Central memory CD4-positive, alpha-beta T cell (primary cell): ENCODE results near the gene TPRA1.

ENCODE experiments used
- DNase-seq: peaks from one replicate; pipeline ENCODE4 v3.0.0; 2022
- total RNA-seq, 3 experiments: gene quantifications; one replicate each; lab custom pipeline; 2026; lab: John Stamatoyannopoulos, UW

The TPRA1 gene
- 19.1 to 44.1 (median 40.7) reads per million in 3 experiments for total RNA-seq

DNA sequence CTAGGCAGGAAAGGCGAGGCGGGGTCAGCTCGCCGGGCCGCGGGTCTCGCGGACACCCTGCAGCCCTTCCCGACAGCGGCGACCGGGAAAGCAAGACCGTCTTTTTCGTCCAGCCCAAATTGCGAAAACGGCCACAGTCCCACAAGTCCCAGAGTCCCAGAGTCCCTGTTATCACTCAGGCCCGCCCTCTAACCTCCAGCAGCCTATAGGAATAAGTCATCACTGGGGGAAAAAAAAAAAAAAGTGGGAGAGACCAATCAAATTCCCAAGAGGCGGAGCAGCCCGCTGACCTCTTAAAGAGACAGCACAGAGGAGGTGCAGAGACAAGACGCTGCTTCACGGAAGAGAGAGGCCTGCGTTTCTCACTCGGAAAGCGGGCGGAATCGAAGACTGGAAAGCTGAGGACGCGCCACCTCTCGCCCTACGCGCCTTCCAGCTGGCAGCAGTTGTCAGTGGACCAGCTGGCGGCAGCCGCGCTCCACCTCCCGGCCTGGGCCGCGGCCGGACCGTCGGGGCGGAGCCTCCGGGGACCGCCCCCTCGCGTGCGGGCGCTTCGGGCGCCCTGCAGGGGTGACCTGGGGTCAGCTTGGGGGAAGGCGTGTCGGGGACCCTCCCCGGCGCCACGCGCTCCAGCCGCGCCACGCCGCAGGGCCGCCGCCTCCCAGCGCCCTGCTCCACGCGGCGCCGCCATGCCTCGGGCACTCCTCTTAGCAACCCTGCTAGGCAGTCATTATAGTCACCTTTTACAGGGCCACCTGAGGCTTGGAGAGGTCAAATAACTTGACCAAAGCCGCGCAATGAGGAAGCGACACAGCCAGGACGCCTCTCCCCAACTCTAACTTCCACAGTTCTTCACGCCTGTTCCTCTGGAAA, at the start of gene TPRA1:
Gene TPRA1 (minus strand): TSS at position 141 of the 873 bp plus-strand sequence. CDS start 10,587 bp downstream, outside the sequence.
- DNase-seq, result peak; percentile 89

DNA sequence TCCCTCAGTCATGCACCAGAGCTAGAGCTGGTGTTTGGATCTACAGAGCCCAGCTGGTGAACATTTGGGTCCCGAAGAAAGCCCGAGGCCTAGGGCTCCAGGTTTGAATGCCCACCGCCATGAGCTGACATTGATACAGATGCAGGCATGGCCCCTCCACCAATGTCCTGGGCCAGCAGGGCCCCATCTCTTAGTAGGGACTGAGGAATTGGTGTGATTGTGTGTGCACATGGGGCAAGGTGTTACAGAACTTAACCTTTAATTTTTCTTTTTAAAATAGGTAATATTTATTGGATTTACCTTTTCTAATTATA, 49.5 kb upstream of the TPRA1 start:
- DNase-seq, result no peak

DNA sequence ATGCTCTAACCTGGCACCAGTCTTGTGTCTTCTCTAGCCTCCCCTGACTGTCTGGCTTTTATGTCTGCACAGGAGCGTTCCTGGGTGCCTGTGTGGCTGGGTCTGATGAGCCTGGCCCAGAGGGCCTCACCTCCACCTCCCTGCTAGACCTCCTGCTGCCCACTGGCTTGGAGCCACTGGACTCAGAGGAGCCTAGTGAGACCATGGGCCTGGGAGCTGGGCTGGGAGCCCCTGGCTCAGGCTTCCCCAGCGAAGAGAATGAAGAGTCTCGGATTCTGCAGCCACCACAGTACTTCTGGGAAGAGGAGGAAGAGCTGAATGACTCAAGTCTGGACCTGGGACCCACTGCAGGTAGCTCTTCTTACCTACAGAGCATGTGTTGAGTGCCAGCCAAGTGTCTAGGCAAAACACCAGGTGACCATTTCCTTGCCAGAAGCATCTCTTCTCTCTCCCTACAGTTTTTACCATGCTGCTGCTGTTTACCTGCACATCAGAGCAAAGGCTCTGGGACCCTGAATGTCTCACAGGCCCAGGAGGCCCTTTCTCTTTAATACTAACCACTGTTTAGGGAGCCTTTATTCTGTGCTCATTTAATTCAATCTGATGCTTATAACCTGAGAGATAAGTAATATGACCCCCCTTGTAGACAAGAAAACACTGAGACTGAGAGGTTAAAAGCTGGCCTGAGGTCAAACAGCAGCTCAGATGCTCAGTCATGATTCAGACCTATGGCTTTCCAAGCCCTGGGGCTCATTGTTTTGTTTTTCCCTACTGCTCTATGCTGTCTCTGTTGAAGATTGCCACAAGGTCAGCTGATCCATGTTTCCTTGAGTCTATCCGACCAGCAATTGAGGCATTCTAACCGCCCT, 48.9 kb upstream of the TPRA1 start:
- DNase-seq, result no peak

DNA sequence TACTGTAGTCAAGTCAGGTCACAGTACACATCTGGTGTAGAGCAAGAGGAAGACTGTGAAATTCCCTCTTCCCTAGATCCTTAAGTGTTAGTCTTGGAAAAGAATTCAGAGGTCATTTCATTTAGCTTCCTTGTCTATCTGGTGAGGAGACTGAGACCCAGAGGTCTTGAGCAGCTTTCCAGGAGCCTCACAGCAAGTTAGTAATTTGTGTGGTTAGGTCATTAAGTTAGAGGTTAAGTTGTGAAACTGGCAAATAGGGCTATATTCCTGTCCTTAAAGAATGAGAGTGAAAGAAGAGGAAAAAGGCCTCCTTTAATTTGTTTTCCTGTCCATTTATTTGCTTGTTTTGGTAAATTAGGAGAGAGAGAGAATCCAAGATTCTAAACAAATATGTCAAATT, 47.4 kb upstream of the TPRA1 start:
- DNase-seq, result no peak

DNA sequence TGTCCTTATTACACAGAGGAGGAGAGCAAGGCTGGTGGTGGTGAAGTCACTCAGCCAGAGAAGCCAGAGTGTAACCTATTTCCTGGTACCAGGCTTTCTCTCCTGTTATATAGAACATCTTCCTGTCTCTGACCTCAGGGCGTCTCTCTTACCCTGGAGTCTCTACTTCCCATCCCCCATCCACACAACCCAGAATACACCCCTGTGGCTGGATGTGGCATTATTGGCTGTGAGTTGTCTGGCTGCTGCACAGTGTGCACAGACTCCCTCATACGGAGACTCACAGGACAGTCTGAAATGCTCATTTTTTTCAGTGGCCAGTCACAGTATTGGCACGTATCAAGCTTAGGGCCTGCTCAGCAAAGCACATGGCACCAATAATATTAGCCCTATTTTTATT, 47.0 kb upstream of the TPRA1 start:
- DNase-seq, result peak; percentile 43

DNA sequence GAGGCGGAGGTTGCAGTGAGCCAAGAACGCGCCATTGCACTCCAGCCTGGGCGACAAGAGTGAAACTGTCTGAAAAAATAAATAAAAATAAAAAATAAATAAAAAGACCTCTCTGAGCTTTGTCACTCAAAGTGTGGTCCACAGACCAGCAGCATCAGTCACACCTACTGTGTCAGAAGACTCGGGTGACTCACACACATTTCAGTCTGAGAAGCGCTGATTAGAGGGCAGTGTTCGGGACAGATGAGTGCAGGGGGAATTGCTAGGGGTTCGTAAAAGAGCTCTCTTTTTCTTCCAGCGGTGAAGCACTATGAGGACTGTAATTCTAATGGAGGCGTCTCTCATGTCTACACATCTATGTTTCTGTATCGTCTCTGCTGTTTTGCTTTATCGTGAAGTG, 44.1 kb upstream of the TPRA1 start:
- DNase-seq, result no peak

DNA sequence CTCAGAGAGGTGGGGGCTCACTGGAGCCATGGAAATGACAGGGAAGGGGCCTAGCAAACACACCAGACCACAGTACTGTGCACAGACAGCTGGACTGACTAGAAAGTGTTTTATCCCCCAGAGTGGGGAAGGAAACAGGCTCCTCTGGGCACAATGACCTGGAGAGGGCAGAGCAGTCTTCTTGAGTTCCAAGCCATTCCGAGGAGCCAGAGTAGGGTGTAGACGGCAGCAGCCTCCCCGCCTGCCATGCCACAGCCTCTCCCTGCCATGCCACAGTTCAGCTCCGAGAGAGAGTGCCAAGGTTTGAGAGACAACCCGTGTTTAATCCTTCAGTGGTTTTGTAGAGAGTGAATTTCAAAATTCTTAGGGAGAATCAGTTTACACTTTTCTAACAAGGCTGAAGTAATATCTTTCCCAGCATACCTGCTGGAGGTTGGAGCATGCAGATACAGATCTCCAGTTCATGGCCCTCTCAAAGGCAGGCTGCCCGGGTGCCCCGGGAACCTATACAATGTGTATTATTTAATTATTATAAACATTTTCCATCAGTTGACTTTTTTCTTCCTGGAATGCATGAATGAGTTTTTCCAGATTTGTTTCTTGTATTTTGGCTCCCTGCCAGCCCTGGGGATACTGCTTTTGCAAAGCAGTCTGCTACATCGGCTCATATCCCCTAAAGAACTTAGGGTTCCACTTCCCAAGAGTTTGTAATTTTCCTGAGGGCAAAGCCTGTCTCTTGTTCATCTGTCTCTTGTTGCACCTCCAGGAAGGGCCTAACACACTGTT, 41.7 kb upstream of the TPRA1 start:
- no peak for DNase-seq

DNA sequence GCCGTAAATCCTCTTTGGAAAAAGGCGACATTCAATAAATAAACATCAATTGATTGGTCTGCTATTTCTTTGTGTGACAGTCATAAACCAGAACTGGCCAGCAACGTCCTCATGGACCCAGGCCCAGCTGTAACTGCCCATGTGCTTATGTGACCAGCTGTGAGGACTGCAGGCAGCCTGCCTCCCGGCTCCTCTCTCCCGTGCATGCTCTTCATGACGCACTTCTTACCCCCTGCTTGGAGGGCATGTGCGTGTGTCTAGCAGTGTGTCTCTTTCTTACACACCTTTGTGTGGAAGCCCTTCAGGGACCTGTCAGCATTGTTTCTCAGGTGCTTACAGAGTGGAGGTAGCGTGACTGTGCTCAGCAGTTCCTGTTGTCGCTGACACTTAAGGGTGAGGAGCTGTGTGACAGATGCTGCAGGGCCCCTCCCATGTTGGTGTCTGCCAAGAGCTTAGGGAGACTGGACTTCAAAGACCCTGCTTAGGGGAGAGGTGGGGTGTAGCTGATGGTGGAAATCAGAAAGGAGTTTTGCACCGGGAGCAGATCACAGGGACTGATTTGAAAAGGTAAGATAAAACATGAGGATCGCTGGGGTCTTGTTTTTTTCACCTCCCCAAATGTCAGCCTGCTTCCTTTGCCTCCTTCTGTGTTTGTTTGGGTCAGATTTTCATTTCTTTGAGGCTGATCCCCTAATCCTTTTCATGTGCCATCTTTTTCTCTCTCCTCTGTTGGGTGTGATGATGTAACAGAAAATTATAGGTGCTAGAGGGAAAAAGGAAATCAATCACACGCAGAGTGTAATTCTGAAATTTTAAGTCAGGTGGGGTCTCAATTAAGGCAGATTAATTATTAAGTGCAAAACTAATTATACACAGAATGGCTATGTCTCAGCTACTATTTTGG, 40.5 kb upstream of the TPRA1 start:
- no peak for DNase-seq

DNA sequence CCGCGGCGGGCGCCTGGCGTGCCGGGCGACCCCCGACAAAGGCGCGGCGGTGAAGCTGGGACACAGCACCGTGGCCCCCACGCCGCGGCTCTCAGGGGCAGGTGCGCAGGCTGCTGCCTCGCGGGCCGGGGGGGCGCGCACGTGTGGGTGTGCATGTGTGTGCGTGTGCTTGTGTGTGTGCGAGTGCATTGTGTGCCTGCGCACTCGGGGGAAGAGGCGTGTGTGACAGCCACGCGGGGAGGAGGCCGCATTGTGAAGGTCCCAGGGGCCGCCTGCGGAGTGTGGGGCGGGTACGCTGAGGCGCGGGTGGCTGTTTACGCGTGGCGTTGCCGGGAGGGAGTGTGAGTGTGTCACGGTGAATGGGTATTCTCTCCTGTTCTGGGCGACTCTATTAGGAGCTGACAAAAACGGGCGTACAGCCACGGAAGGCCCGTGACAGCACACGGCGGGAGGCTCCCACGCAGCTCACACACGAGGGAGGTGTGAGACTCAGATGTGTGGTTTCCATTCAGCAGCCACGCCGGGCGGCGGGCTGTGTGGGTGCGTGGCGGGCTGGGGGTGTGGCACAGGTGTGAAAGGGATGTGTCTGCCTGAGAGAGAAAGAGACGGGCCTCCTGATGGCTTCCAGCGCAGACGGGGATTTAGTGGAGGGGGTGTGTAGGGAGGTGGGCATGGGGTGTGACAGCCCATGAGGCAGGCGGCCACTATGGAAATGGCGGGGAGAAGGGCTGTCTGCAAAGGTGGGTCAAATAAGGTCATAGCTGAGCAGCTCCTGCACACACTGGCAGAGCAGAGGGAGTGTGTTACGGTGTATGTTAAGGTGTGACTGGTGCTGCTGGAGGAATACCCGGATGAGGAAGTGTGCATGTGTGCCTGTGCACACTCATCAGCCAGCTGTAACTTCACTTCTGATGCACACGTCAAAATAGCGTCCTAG, 39.2 kb upstream of the TPRA1 start:
- DNase-seq, result peak; percentile 48

DNA sequence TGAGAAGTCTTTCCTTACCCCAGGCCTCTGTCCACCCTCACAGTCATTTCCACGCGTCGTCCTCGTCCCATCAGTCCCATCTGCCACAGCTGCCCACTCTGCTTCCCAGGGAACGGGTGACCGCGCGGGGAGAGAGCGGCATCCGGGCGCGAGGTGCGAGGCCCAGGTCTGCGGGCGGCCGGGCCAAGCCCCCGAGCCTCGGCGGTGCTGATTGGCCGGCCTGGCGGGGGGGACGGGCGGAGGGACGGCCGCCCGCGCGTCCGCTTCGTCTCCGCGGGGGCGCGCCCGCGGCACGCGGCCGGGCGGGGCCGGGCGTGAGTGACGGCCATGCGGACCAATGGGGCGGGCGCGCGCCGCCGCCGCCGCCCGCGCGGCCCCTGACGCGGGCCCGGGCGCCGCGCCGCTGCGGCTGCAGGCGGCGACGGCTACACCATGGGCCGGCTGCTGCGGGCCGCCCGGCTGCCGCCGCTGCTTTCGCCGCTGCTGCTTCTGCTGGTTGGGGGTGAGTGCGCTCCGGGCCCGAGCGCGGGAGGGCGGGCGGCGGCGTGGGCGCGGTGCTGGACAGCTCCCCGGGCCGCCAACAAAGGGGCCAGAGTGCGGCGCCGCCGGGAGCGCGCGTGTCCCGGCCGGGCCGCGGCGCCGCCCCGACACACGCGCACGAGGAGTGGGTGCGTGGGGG, 38.4 kb upstream of the TPRA1 start, which contains the start of gene PODXL2:
Gene PODXL2 (plus strand): TSS at position 398 of the 679 bp plus-strand sequence. CDS start 35 bp downstream, at position 433.
- peak; percentile 27 for DNase-seq

DNA sequence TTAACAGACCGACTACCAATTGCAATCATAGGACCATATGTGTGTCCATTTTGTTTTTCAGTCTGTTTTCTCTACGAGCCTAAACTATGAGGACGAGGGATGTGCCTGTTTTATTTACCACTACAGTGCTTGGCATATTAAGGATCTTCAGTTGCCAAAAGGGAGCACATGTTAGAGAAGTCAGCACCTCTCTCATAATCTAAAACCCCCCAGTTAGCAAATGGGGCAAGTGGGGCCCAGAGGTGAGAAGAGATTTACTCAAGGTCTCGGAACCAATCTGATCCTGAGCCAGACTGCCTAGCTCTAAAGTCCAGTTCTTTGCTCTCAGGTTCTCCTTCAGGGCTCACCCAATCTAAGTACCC, 37.9 kb upstream of the TPRA1 start:
- DNase-seq, result no peak

DNA sequence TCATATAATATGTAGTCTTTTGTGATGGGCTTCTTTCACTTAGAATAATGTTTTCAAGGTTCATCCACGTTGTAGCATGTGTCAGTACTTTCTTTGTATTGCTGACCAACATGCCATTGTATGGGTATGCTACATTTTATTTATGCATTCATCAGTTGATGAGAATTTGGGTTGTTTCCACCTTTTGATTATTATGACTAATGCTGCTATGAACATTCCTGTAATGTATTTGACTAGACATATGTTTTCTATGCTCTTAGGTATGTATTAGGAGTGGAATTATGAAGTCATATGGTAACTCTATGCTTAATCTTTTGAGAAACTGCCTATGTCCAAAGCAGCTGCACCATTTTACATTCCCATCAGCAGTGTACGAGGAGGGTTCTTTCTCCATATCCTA, 35.3 kb upstream of the TPRA1 start:
- DNase-seq, result no peak

DNA sequence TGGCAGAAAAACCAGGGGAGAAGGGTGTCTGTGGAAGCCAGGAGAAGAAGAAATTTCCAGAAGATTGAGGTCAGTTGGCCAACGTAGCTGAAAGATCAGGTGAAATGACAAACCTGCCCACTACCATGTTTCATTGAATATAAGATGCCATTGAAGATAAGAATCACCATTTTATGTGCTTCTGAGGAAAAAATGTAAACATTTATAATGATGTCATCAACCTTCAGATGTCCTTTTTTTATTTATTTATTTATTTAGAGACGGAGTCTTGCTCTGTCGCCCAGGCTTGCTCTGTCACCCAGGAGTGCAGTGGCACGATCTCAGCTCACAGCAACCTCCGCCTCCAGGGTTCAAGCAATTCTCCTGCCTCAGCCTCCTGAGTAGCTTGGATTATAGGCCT, 33.5 kb upstream of the TPRA1 start:
- no peak for DNase-seq

DNA sequence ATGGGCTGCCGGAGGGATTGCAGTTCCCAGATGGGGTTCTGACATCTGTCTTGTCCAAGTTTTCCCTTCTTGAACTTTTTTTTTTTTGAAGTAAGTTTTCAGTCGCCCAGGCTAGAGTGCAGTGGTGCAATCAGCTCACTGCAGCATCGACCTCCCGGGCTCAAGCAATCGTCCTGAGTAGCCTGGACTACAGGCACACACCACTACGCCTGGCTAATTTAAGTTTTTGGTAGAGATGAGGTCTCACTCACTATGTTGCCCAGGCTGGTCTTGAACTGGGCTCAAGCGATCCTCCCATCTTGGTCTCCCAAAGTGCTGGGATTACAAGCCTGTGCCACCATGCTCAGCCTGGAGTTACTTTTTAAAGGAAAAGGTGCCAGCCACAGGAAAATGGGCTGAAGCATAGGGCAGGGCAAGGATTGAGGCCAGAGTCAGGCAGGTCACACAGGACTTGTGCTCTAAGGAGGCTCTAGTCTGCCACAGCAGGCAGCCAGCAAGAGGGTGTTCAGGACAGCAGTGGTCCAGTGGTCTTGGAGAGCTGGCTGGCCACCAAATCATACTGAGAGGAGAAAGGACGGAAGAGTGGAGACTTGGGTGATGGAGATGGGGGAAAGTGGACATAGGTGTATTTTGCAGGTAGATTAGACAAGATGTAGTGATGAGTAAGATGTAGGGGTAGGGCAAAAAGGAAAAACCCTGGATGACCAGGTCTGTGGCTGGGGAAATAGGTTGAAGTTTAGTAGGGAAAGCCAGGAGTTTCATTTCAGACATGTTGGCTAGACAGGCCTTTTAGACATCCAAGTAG, 32.4 kb upstream of the TPRA1 start:
- DNase-seq, result no peak

DNA sequence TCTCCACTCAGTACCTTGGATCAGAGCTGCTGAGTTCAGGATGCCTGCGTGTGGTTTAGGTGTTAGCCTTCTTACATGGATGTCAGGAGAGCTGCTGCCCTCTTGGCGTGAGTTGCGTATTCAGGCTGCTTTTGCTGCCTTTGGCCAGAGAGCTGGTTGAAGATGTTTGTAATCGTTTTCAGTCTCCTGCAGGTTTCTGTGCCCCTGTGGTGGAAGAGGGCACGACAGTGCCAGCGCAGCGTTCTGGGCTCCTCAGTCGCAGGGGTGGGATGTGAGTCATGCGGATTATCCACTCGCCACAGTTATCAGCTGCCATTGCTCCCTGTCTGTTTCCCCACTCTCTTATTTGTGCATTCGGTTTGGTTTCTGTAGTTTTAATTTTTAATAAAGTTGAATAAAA, 31.5 kb upstream of the TPRA1 start:
- DNase-seq, result no peak

DNA sequence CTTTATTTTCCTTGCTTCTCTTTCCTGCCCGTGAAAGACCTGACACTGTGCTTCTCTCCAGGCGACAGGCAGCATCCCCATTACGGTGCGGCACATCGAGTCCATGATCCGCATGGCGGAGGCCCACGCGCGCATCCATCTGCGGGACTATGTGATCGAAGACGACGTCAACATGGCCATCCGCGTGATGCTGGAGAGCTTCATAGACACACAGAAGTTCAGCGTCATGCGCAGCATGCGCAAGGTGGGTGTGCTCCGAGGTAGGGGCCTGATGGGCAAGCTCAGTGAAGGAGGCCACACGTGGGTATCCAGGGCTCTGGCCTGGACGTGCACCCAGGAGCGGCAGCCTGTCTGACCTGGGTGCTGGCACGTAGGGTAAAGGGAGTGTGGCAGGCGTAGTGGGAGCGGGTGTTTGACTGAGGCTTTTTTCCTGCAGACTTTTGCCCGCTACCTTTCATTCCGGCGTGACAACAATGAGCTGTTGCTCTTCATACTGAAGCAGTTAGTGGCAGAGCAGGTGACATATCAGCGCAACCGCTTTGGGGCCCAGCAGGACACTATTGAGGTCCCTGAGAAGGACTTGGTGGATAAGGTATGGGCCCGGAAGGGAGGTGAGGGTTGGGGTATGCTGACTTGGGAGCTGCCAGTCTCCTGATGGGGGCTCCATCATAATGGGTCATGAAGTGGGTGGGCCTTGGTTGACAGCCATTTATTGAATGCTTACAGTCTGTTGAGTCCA, 30.3 kb upstream of the TPRA1 start:
- no peak for DNase-seq

DNA sequence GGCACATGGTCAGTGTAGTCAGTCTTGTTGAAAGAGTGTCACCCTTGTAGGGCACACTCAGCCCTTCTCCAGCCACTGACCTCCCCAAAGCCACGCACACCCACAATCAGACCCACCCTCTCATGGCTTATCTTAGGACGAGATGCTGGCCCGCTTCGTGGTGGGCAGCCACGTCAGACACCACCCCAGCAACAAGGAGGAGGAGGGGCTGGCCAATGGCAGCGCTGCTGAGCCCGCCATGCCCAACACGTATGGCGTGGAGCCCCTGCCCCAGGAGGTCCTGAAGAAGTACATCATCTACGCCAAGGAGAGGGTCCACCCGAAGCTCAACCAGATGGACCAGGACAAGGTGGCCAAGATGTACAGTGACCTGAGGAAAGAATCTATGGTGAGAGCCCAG, 28.4 kb upstream of the TPRA1 start:
- no peak for DNase-seq

DNA sequence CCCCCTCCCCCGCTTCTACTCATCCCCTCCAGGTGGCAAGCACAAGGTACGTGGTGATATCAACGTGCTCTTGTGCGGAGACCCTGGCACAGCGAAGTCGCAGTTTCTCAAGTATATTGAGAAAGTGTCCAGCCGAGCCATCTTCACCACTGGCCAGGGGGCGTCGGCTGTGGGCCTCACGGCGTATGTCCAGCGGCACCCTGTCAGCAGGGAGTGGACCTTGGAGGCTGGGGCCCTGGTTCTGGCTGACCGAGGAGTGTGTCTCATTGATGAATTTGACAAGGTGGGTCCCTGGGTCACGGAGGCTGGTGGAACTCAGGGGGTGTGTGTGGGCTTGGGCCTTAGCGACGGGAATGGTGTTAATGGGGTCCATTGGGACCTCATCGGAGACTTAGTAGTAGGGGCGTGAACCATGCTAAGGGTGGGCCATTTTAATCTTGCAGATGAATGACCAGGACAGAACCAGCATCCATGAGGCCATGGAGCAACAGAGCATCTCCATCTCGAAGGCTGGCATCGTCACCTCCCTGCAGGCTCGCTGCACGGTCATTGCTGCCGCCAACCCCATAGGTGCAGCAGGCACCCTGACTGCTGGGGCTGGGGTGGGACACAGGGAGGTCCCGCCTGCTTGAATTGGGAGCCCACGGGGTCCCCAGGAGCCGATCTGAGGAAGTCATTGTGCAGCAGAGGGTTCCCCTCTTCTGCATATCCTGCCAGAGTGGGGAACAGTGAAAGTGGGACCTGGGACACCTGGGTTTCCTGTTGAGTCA, 26.5 kb upstream of the TPRA1 start:
- DNase-seq, result no peak
